Naive B cell (primary cell): ENCODE results near the gene HOXD11. TPM values are rescaled to one million over a fixed set of nuclear protein-coding genes. Genes with fewer than 3 reads are reported as not detected.
A peak's percentile ranks its signal among the peaks of the same experiment; 100 is the strongest.

Experiments
- ATAC-seq, 2 donors: fragments of 150-1000 bp; cut with Tn5 transposase; 2 replicates each; pipeline ENCODE4 v1.10.0; 2021; ENCODE audit warnings: low read depth in 2 of 2, mild to moderate bottlenecking in 2 of 2, moderate library complexity in 2 of 2
- DNase-seq: peaks from one replicate; pipeline ENCODE4 v3.0.0; 2022
- H3K27ac Mint-ChIP-seq, 6 donors: one replicate each; pipeline ENCODE4 v1.8.0; 2020 to 2022; ENCODE audit warnings: mild to moderate bottlenecking in 6 of 6, mixed read lengths in 6 of 6, moderate library complexity in 5 of 6, inconsistent platforms in 2 of 6
- H3K27me3 Mint-ChIP-seq, 3 donors: one replicate each; pipeline ENCODE4 v1.8.0; 2021 to 2022; ENCODE audit warnings: mixed read lengths in 3 of 3, mild to moderate bottlenecking in 1 of 3
- H3K36me3 Mint-ChIP-seq, 2 donors: one replicate each; pipeline ENCODE4 v1.8.0; 2020 to 2022; ENCODE audit warnings: mixed read lengths in 2 of 2, inconsistent platforms in 1 of 2, mild to moderate bottlenecking in 1 of 2
- H3K4me1 Mint-ChIP-seq, 3 donors: one replicate each; pipeline ENCODE4 v1.8.0; 2020 to 2022; ENCODE audit warnings: mixed read lengths in 3 of 3, inconsistent platforms in 1 of 3, mild to moderate bottlenecking in 1 of 3, moderate library complexity in 1 of 3
- H3K4me3 Mint-ChIP-seq, 8 donors: one replicate each; pipeline ENCODE4 v1.8.0; 2020 to 2022; ENCODE audit warnings: mild to moderate bottlenecking in 8 of 8, mixed read lengths in 8 of 8, moderate library complexity in 8 of 8, inconsistent platforms in 2 of 8
- H3K9me3 Mint-ChIP-seq, 7 donors: one replicate each; pipeline ENCODE4 v1.8.0; 2020 to 2022; ENCODE audit warnings: mixed read lengths in 7 of 7, mild to moderate bottlenecking in 5 of 7, inconsistent platforms in 2 of 7, moderate library complexity in 1 of 7
- polyA plus RNA-seq, 6 donors: library from polyadenylated mRNA; unstranded; fragments of 300-500 nt; fragmentation: Illumina TruSeq; gene quantifications; one replicate each; pipeline ENCODE4 v1.2.3, GENCODE V29; 2021; ENCODE audit warnings: low read depth in 6 of 6

The HOXD11 gene
- polyA plus RNA-seq, 6 donors from 2014 or later = not detected

DNA sequence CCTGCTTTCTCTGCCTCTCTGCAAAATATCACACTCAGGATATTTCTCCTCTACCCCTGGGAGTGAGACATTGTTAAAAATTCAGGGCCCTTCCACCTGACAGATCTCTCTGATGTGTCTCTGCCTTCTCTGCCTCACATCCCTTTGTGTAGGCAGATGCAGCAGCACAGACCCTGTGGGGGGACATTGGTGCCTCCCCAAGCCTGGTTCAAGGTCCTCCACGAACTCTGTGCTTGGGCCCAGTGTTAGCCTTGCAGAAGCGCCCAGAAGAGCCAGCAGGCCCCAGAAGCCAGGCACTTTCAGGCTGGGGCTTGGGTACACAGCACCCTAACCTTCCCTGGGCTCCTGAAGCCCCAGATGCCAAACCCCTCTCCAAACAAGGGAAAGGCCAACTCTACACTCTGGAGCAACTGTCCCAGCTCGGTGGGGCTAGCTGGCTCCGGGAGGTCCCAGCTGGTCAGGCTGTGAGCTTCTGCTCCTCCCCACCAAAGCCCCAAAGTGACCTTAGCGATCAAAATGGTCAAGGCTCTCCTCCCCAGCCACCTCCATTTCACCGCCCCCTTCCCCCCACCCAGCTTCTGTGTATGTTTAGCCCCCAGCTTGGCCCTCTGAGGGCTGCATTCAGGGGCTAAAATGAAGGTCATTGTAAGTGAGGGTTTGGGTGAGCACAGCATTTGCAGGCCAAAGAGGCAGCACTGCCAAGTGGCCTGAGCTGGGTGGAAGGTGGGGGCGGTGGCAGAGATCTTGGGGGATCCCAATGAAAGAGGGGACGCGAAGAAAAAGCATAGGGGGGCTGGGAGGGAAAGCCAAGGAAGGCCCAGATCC lies 18.1 kb downstream of the HOXD11 start:
- ATAC-seq (no peak), DNase-seq (no peak)
- Mint-ChIP-seq H3K4me1 (peaks cover 17 to 22% (median 22%) of the 10 kb centered on the region in 3 donors), H3K9me3 (peaks cover 0 to 13% (median 0%) of the 10 kb centered on the region in 7 donors), H3K36me3 (no peaks in the 10 kb centered on the region), H3K4me3 (peak overlapping the region in 4 of 8 donors; percentile 1 to 77 (median 50)), H3K27ac (peak overlapping the region in 2 of 6 donors; percentile 40 to 76), H3K27me3 (peaks cover 62 to 69% (median 65%) of the 10 kb centered on the region in 3 donors)

DNA sequence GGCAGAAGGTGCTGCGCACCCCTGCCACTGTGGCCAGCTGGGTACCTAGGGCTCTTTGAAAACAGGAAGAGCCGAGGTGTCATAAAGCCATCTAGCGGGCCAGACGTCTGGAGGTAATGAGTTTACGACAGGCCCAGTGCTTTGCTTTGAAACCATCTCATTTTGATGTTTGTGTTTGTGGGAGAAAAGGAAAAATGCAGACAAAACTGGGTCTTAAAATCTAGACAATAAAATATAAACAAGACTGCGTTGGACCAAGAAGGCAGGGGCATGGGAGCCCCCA lies 18.6 kb downstream of the HOXD11 start:
- peak overlapping the region in 3 of 6 donors; percentile 2 to 56 (median 40) for H3K27ac Mint-ChIP-seq
- peaks cover 59 to 65% (median 62%) of the 10 kb centered on the region in 3 donors for H3K27me3 Mint-ChIP-seq
- H3K9me3 Mint-ChIP-seq = peaks cover 0 to 13% (median under 1%) of the 10 kb centered on the region in 7 donors
- no peak for DNase-seq
- H3K4me3 Mint-ChIP-seq = peak overlapping the region in 1 of 8 donors; percentile 77
- no peaks in the 10 kb centered on the region for H3K36me3 Mint-ChIP-seq
- H3K4me1 Mint-ChIP-seq = peaks cover 19 to 24% (median 23%) of the 10 kb centered on the region in 3 donors
- no peak for ATAC-seq

- Mint-ChIP-seq H3K27ac (peak overlapping the region in 4 of 6 donors; percentile 39 to 97 (median 70)), H3K4me1 (peaks cover 27 to 32% (median 30%) of the 10 kb centered on the region in 3 donors), H3K36me3 (peaks cover 0 to under 1% of the 10 kb centered on the region in 2 donors), H3K27me3 (peaks cover 68% of the 10 kb centered on the region in 3 donors), H3K4me3 (peak overlapping the region in 4 of 8 donors; percentile 10 to 66 (median 34)), H3K9me3 (peaks cover 0 to 15% (median 5%) of the 10 kb centered on the region in 7 donors)
- ATAC-seq = peak in 1 of 2 donors; percentile 26
- DNase-seq = peak; percentile 53
These were observed 20.1 kb downstream of the HOXD11 start for GRCh38 chr2:176126929-176127773.

DNA sequence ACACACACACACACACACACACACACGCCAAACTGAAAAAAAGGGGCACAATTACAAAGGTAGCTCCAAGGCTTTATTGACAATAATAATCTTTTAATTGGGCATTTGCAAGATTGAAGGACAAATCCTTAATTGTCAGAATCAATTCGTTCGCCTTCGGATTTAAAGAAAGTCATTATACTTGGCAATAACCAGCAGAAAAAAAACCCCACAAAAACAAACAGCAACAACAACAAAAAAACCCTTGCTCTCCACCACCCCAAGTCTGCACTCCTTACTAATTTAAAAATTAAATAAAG lies 20.6 kb downstream of the HOXD11 start:
- Mint-ChIP-seq H3K4me3 (peak overlapping the region in 4 of 8 donors; percentile 51 to 84 (median 73)), H3K27me3 (peaks cover 73 to 74% (median 74%) of the 10 kb centered on the region in 3 donors), H3K27ac (peak overlapping the region in 3 of 6 donors; percentile 17 to 97 (median 39)), H3K4me1 (peaks cover 33 to 35% (median 34%) of the 10 kb centered on the region in 3 donors), H3K36me3 (peaks cover 0 to 4% of the 10 kb centered on the region in 2 donors), H3K9me3 (peaks cover 0 to 18% (median 5%) of the 10 kb centered on the region in 7 donors)
- no peak for DNase-seq
- no peak for ATAC-seq

GRCh38 chr2:176128172-176128981 lies 21.3 kb downstream of the HOXD11 start:
- H3K27me3 Mint-ChIP-seq = peaks cover 76 to 79% (median 78%) of the 10 kb centered on the region in 3 donors
- no peak for ATAC-seq
- H3K4me1 Mint-ChIP-seq = peaks cover 34 to 37% (median 36%) of the 10 kb centered on the region in 3 donors

DNA sequence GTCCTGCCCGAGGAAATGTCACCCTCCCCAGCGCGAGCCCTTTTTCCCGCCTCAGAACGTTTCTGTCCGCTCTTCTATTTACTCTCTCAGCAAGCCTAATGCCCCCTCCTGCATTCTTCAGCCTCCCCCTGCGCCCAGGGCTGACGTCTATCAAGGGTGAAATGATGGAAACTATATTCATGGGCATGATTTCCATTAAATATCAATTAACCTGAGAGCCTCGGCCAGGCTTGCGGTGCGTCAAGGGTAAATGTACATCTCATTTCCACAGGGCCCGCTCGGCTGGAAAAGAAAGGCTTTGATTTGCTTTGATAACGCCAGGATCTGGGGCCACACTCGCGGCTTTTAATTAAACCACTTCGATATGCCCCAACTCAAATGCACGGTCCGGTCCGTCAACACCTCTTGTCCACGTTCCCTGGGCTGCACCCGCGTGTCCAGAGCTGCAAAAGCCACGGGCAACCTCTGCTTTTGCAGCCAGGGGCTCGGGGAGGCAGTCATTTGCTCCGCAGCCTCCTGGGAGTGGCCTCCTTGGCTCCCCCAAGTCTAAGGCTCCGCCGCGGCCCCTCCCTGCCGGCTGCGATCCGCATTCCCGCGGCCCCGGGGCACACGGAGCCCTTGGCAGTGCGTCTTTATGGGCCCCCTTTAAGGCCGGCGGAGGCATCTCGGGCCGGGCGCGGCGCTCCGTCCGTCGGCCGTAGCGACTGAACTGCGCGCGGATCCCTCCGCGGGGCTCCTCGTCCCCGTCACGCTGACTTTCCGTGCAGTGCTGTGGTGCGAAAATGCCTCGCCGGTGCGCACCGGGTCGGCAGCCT lies 22.1 kb downstream of the HOXD11 start, which contains the start of gene HOXD8:
TSS of gene HOXD8 (plus strand) at position 724 of the 815 bp plus-strand sequence. CDS start 662 bp downstream, outside the sequence.
- peaks cover 0 to 18% (median 7%) of the 10 kb centered on the region in 7 donors for H3K9me3 Mint-ChIP-seq
- peaks cover 76 to 78% (median 78%) of the 10 kb centered on the region in 3 donors for H3K27me3 Mint-ChIP-seq
- peak within 1 kb of the TSS in 4 of 6 donors; percentile 75 to 97 (median 88) for H3K27ac Mint-ChIP-seq
- peaks cover 29 to 37% (median 29%) of the 10 kb centered on the region in 3 donors for H3K4me1 Mint-ChIP-seq
- ATAC-seq = no peak
- DNase-seq = no peak
- peaks cover 0 to 4% of the 10 kb centered on the region in 2 donors for H3K36me3 Mint-ChIP-seq
- H3K4me3 Mint-ChIP-seq = peak within 1 kb of the TSS; percentile 56 to 85 (median 78)

More at GRCh38 chr2:176128172-176128981, 21.3 kb downstream of the HOXD11 start:
- Mint-ChIP-seq H3K36me3 (peaks cover 0 to 4% of the 10 kb centered on the region in 2 donors), H3K9me3 (peaks cover 0 to 18% (median 7%) of the 10 kb centered on the region in 7 donors), H3K27ac (peak overlapping the region in 4 of 6 donors; percentile 69 to 97 (median 93)), H3K4me3 (peak overlapping the region in 6 of 8 donors; percentile 48 to 84 (median 64))
- no peak for DNase-seq

- Mint-ChIP-seq H3K9me3 (peaks cover 0 to 18% (median 7%) of the 10 kb centered on the region in 7 donors), H3K4me1 (peaks cover 29 to 37% (median 29%) of the 10 kb centered on the region in 3 donors), H3K36me3 (peaks cover 0 to 4% of the 10 kb centered on the region in 2 donors), H3K4me3 (peak overlapping the region in 6 of 8 donors; percentile 19 to 78 (median 62)), H3K27ac (peak overlapping the region in 1 of 6 donors; percentile 37), H3K27me3 (peaks cover 74 to 78% (median 76%) of the 10 kb centered on the region in 3 donors)
- no peak for DNase-seq
- peak in 1 of 2 donors; percentile 14 for ATAC-seq
These were observed 22.7 kb downstream of the HOXD11 start for GRCh38 chr2:176129813-176130146.

DNA sequence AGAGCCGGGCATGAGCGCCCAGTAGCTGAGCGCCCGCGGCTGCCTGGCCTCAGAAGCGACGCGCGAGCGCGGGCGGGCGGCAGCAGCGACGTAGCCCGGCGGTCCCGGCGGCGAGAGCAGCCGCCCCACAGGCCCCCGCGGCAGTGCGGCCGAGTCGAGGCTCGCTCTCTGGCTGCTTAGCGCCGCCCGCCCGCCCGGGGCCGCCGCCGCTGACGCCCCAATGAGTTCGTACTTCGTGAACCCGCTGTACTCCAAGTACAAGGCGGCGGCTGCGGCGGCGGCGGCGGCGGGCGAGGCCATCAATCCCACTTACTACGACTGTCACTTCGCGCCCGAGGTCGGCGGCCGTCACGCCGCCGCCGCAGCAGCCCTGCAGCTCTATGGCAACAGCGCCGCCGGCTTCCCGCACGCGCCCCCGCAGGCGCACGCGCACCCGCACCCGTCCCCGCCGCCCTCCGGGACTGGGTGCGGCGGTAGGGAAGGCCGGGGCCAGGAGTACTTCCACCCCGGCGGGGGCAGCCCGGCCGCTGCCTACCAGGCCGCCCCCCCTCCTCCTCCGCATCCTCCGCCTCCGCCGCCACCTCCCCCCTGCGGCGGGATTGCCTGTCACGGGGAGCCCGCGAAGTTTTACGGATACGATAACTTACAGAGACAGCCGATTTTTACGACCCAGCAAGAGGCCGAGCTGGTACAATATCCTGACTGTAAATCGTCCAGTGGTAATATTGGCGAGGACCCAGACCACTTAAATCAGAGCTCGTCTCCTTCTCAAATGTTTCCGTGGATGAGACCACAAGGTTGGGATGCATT lies 23.3 kb downstream of the HOXD11 start:
- no peak for DNase-seq
- Mint-ChIP-seq H3K36me3 (peaks cover 3 to 4% of the 10 kb centered on the region in 2 donors), H3K27me3 (peaks cover 74 to 82% (median 76%) of the 10 kb centered on the region in 3 donors), H3K27ac (peak overlapping the region in 5 of 6 donors; percentile 30 to 87 (median 75)), H3K9me3 (peaks cover 0 to 18% (median 7%) of the 10 kb centered on the region in 7 donors), H3K4me1 (peaks cover 29 to 37% (median 31%) of the 10 kb centered on the region in 3 donors), H3K4me3 (peak overlapping the region; percentile 69 to 85 (median 82))
- peak; percentile 18 to 23 for ATAC-seq

DNA sequence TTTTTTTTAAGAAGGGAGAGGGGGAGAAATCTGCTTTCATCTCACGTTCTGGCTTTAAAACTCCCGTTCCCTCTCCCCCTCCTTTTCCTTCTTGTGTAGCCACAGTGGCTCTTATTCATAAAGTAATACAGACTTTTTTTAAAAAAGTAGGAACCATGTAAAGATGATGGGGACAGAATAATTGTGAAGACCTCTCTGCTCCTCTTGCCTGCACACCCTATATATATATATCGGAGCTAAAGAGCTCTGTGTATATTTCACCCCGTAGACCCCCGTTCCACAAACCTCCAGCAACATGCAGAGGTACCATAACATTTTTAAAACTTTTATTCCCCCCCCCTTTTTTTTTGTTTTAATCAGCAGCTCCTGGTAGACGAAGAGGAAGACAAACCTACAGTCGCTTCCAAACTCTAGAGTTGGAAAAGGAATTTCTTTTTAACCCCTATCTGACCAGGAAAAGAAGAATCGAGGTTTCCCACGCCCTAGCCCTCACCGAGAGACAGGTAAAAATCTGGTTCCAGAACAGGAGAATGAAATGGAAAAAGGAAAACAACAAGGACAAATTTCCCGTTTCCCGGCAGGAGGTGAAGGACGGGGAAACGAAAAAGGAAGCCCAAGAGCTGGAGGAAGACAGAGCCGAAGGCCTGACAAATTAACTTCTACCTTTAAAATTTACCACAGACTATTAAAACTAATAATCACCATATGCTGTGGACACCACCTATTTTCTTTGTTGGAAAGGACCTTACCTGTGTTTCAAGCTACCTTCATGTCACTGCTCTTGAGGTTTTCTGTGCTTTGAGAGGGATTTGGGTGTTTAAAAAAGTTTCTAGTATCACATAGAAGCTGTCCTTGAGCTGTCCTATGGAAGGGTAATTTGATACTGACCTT lies 24.1 kb downstream of the HOXD11 start:
- ATAC-seq (no peak), DNase-seq (no peak)
- H3K36me3 Mint-ChIP-seq = peaks cover 4 to 12% of the 10 kb centered on the region in 2 donors
- H3K4me1 Mint-ChIP-seq = peaks cover 36 to 44% (median 39%) of the 10 kb centered on the region in 3 donors
- peak overlapping the region; percentile 69 to 85 (median 82) for H3K4me3 Mint-ChIP-seq
- peaks cover 76 to 83% (median 77%) of the 10 kb centered on the region in 3 donors for H3K27me3 Mint-ChIP-seq
- peaks cover 0 to 18% (median 10%) of the 10 kb centered on the region in 7 donors for H3K9me3 Mint-ChIP-seq
- H3K27ac Mint-ChIP-seq = peak overlapping the region in 5 of 6 donors; percentile 30 to 87 (median 75)

DNA sequence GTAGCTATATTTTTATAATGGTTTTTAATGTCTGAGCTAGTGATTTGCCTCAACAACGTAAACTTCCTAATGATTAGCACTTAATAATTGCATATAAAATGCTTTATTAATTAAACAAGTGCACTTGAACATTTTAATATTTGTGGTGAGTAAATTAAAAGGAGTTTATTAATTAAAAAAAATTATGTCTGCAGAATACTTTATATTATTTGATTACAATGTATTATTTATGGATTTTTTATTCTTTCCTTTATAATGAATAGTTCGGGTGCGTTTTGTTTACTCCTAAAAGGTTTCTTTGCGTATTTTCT lies 24.7 kb downstream of the HOXD11 start:
- Mint-ChIP-seq H3K4me3 (peak overlapping the region in 6 of 8 donors; percentile 10 to 88 (median 84)), H3K27ac (no peak overlapping the region), H3K9me3 (peaks cover 0 to 18% (median 12%) of the 10 kb centered on the region in 7 donors), H3K27me3 (peaks cover 76 to 80% (median 77%) of the 10 kb centered on the region in 3 donors), H3K36me3 (peaks cover 4 to 12% of the 10 kb centered on the region in 2 donors), H3K4me1 (peaks cover 38 to 44% (median 40%) of the 10 kb centered on the region in 3 donors)
- DNase-seq = no peak
- ATAC-seq = no peak
